ENCODE data around the gene HHATL. TPM values are rescaled to one million over a fixed set of nuclear protein-coding genes. Genes with fewer than 3 reads are reported as not detected.

The HHATL gene
- total RNA-seq, 1 donor from 2014 or later = not detected

GRCh38 chr3:42699511-42699971 lies 3.1 kb downstream of the HHATL start:
- no peak for DNase-seq (ENCODE audit: low read depth in 2 of 2)

GRCh38 chr3:42698911-42699230 lies 3.7 kb downstream of the HHATL start:
- DNase-seq (ENCODE audit: low read depth in 2 of 2) = no peak

- DNase-seq (ENCODE audit: low read depth in 2 of 2) = no peak
Observed at GRCh38 chr3:42698216-42698910, 4.2 kb downstream of the HHATL start.

GRCh38 chr3:42697289-42698051 lies 5.1 kb downstream of the HHATL start:
- no peak for DNase-seq (ENCODE audit: low read depth in 2 of 2)

- DNase-seq (ENCODE audit: low read depth in 2 of 2) = no peak
Observed at GRCh38 chr3:42696356-42697288, 6.0 kb downstream of the HHATL start.

GRCh38 chr3:42694366-42694765 lies 8.2 kb downstream of the HHATL start:
- no peak for DNase-seq (ENCODE audit: low read depth in 2 of 2)

GRCh38 chr3:42693530-42693930 lies 9.1 kb downstream of the HHATL start:
- no peak for DNase-seq (ENCODE audit: low read depth in 2 of 2)

- DNase-seq (ENCODE audit: low read depth in 2 of 2) = no peak
Observed at GRCh38 chr3:42692667-42693529, 9.7 kb downstream of the HHATL start.

GRCh38 chr3:42691816-42692666 lies 10.6 kb downstream of the HHATL start:
- no peak for DNase-seq (ENCODE audit: low read depth in 2 of 2)

GRCh38 chr3:42690766-42691680 lies 11.6 kb downstream of the HHATL start:
- DNase-seq (ENCODE audit: low read depth in 2 of 2) = no peak

GRCh38 chr3:42690191-42690590 lies 12.4 kb downstream of the HHATL start:
- no peak for DNase-seq (ENCODE audit: low read depth in 2 of 2)

GRCh38 chr3:42689421-42690014 lies 13.1 kb downstream of the HHATL start:
- no peak for DNase-seq (ENCODE audit: low read depth in 2 of 2)

- DNase-seq (ENCODE audit: low read depth in 2 of 2) = no peak
Observed at GRCh38 chr3:42688487-42689420, 13.8 kb downstream of the HHATL start.

- no peak for DNase-seq (ENCODE audit: low read depth in 2 of 2)
Observed at GRCh38 chr3:42688016-42688415, 14.6 kb downstream of the HHATL start.

GRCh38 chr3:42686832-42687650 lies 15.6 kb downstream of the HHATL start:
- no peak for DNase-seq (ENCODE audit: low read depth in 2 of 2)
